ENCODE results near the gene PLCD4.

PLCD4 gene

GRCh38 chr2:218664653-218665052, 57.0 kb downstream of the PLCD4 start:
- DNase-seq (ENCODE audit: low read depth in 2 of 2) = no peak

GRCh38 chr2:218671097-218671653, 63.5 kb downstream of the PLCD4 start:
- DNase-seq (ENCODE audit: low read depth in 2 of 2) = no peak

GRCh38 chr2:218671654-218672566, 64.2 kb downstream of the PLCD4 start, which contains the start of the genes RNF25 and STK36:
TSS of gene RNF25 (minus strand) at chr2:218672002. CDS start at chr2:218671970, 32 bp downstream.
TSS of gene STK36 (plus strand) at chr2:218672086. CDS start at chr2:218672830, 744 bp downstream.
- peak; percentile 64 to 72 for DNase-seq (ENCODE audit: low read depth in 2 of 2)

GRCh38 chr2:218679119-218679518, 71.4 kb downstream of the PLCD4 start:
- no peak for DNase-seq (ENCODE audit: low read depth in 2 of 2)

- DNase-seq (ENCODE audit: low read depth in 2 of 2) = no peak
These were observed 72.4 kb downstream of the PLCD4 start for GRCh38 chr2:218680061-218680460.
